ENCODE measurements around the gene TNFRSF8.

GRCh38 chr1:12146343-12147112, 83.4 kb downstream of the TNFRSF8 start:
- TF ChIP-seq CTCF (IDR thresholded peaks at IDR 0.05 in 4 of 5, conservative IDR thresholded peaks at IDR 0.05 in 1 of 5) (no peak), POLR2A (IDR thresholded peaks at IDR 0.05) (no peak)
